GM12891 (cell line): Measurements from ENCODE around the gene HPCAL4.

Experiments
- DNase-seq: peaks from one replicate; pipeline ENCODE4 v3.0.0; 2011; ENCODE audit warnings: low spot score; ENCODE audit not compliant: insufficient read length
- FAIRE-seq: peaks from 2 replicates; lab custom pipeline; 2011; peaks lifted over from hg19 to GRCh38; lab: Jason Lieb, UNC
- PAX5 ChIP-seq: IDR thresholded peaks from 2 replicates; pipeline ENCODE4 v1.6.1; 2011; ENCODE audit warnings: low read length, moderate library complexity, mild to moderate bottlenecking; ENCODE audit not compliant: insufficient read depth, severe bottlenecking
- POLR2A ChIP-seq: IDR thresholded peaks from 2 replicates; pipeline ENCODE4 v1.6.1; 2011; ENCODE audit warnings: low read depth, low read length, control low read depth
- POLR2AphosphoS5 ChIP-seq: IDR thresholded peaks from 2 replicates; pipeline ENCODE4 v1.6.1; 2011; ENCODE audit warnings: low read depth, low read length, control low read depth
- POU2F2 ChIP-seq: IDR thresholded peaks from 2 replicates; pipeline ENCODE4 v1.6.1; 2011; ENCODE audit warnings: low read depth, mild to moderate bottlenecking, control low read depth, low read length, moderate library complexity
- SPI1 ChIP-seq: IDR thresholded peaks from 2 replicates; pipeline ENCODE4 v1.6.1; 2011; ENCODE audit warnings: low read depth, low read length, control low read depth
- TAF1 ChIP-seq: IDR thresholded peaks from 2 replicates; pipeline ENCODE4 v1.6.1; 2011; ENCODE audit warnings: low read depth, low read length, control low read depth

Gene HPCAL4

DNA sequence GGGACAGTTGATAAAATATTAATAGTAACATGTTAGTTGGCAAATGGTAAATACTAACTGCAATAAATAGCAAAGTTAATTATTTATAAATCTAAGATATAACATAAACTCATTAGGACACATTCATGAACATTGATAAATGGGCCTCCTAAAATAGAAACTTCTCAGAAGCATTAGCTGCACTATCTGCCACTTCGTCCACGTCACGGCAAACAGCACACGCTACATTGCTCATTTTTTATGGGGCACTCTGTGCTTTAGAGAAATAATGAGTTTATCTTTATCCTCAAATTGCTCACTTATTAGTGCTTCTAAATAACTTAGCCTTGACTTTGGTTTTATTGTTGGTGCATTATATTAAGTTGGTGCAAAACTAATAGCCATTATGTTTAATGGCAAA lies 16.3 kb upstream of the HPCAL4 start:
- TF ChIP-seq POU2F2 (no peak), PAX5 (no peak), POLR2AphosphoS5 (no peak), SPI1 (no peak), TAF1 (no peak), POLR2A (no peak)
- no peak for FAIRE-seq
- no peak for DNase-seq

DNA sequence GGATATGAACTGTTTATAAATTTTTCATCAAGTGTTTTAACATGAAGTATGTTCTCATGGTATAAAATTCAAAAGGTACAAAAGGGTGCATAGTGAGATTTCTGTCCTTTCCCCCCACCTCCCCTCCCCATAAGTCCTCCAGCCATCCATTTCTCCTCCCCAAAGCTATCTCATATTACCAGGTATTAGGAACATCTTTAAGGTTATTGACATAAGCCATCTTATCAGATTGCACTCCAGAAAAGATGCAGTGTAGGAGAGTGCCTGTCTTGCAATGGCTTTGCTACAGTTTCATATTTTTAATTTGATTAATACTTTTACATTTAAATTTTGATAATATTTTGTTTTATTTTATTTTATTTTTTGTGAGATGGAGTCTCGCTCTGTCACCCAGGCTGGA lies 13.5 kb upstream of the HPCAL4 start:
- FAIRE-seq (no peak), DNase-seq (no peak)
- TF ChIP-seq PAX5 (no peak), POU2F2 (no peak), SPI1 (no peak), POLR2A (no peak), POLR2AphosphoS5 (no peak), TAF1 (no peak)

- TF ChIP-seq POLR2AphosphoS5 (no peak), POLR2A (no peak), SPI1 (no peak), TAF1 (no peak), PAX5 (no peak), POU2F2 (no peak)
- DNase-seq (no peak), FAIRE-seq (no peak)
Observed at GRCh38 chr1:39701049-39701439, 9.8 kb upstream of the HPCAL4 start.

DNA sequence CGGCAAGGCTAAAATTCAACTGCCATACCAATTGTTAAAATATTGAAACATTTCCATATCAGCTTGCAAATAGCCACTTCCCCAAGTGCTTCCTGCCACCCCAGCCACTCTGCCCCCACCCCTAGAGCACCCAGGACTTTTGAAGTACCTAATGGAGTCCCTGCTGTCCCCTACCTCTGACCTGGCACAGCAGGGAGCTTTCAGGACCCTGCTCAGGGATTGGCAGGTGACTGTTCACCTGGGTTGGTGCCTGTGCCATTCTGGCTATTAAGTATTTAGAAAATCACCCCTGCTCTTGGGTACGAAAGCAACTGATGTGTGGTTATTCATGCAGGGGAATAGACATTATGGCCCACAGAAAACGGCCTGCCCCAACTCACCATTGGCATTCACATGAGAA lies 9.1 kb upstream of the HPCAL4 start:
- TF ChIP-seq TAF1 (no peak), SPI1 (no peak), POU2F2 (no peak), POLR2A (no peak), POLR2AphosphoS5 (no peak), PAX5 (no peak)
- DNase-seq (no peak), FAIRE-seq (no peak)

DNA sequence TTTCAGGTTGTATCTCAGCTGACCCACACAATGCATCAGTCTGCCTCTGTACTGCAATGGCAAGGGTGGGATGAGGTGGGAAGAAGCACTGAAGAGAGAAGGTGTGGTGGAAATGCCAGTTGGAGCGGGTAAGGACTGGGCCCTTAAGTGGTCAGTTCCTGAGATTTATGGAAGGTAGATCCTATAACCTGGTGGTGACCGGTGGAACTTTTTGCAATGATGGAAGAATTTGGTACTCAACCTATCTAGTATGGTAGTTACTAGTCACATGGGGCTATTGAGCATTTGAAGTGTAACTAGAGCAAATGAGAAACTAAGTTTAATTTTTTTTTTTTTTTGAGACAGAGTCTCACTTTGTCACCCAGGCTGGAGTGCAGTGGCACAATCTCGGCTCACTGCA lies 8.2 kb upstream of the HPCAL4 start:
- no peak for FAIRE-seq
- TF ChIP-seq POLR2AphosphoS5 (no peak), POU2F2 (no peak), SPI1 (no peak), PAX5 (no peak), TAF1 (no peak), POLR2A (no peak)
- DNase-seq = no peak

GRCh38 chr1:39698568-39698967 lies 7.3 kb upstream of the HPCAL4 start:
- DNase-seq = no peak
- TF ChIP-seq PAX5 = no peak
- no peak for TF ChIP-seq TAF1
- no peak for TF ChIP-seq POLR2AphosphoS5
- TF ChIP-seq POLR2A = no peak
- TF ChIP-seq POU2F2 = no peak
- TF ChIP-seq SPI1 = no peak
- no peak for FAIRE-seq

DNA sequence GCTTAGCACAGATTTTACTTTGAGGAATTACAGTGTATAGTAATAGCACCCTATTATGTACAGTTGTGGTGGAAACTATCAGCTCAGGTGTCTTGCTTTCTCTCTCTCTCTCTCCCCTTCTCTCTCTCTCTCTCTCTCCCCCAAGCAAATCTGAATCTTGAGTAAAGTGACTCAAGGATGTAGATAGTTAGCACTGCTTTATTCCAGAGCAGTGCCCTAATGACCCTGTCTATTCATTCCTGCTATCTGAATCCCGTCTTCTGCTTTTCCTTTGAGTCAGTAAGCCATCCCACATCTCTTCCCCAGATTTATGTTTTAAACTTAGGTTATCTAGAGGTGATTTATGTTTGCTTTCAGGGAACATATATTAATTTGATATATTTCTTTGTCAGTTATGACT lies 5.2 kb upstream of the HPCAL4 start:
- FAIRE-seq (no peak), DNase-seq (no peak)
- TF ChIP-seq POLR2AphosphoS5 = no peak
- no peak for TF ChIP-seq PAX5
- TF ChIP-seq SPI1 = no peak
- TF ChIP-seq TAF1 = no peak
- TF ChIP-seq POLR2A = no peak
- TF ChIP-seq POU2F2 = no peak

GRCh38 chr1:39695016-39695415 lies 3.8 kb upstream of the HPCAL4 start:
- FAIRE-seq (no peak), DNase-seq (no peak)
- TF ChIP-seq SPI1 (no peak), TAF1 (no peak), POLR2AphosphoS5 (no peak), POU2F2 (no peak), PAX5 (no peak), POLR2A (no peak)

DNA sequence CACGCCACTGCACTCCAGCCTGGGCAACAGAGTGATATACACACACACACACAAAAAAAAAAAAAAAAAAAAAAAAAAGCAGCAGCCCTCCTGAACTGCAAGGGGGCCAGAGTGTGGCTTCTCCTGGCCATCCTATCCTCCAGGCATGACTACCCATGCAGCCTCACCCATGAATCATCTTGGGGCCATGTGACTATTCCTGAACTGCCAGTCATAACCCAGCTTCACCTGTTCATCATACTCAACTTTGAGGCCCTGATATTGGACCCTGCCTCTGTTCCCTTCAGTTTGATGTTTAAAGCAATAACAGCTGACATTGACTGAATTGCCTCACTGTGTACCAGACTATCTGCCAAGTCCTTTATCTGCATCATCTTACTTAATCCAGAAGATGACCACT lies 2.8 kb upstream of the HPCAL4 start:
- no peak for FAIRE-seq
- no peak for TF ChIP-seq POLR2A
- TF ChIP-seq POU2F2 = no peak
- no peak for TF ChIP-seq PAX5
- TF ChIP-seq TAF1 = no peak
- TF ChIP-seq SPI1 = no peak
- TF ChIP-seq POLR2AphosphoS5 = no peak
- no peak for DNase-seq
